Measurements from ENCODE around the gene EPG5. TPM values are rescaled to one million over a fixed set of nuclear protein-coding genes. Genes with fewer than 3 reads are reported as not detected.

EPG5 gene
- total RNA-seq, 1 experiment from 2014 or later = 22.7 TPM

DNA sequence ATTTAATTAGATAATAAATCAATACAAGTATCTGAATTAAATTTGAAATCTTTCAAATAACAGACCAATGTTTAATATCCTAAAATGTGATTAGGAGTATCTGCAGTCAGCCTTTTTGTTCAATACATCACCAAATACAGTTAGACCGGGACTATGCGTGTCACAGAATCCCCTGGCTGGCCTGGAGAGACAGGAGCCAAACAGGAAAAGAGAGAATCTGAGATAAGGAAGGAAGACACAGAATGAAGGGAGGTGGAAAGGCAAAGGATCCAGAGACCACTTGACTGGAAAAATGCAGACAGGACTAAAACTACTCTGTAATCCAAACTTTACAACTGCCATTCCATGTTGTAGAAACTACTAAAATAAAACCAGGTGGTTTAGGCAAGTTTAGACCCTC is 75.3 kb downstream of the EPG5 start:
- H3K4me1 Mint-ChIP-seq = no peaks in the 10 kb centered on the region
- no peak for DNase-seq (ENCODE audit: low spot score)
- TF ChIP-seq ZNF263 (CRISPR knock-in tag; IDR thresholded peaks at IDR 0.05; ENCODE audit: low read depth) (no peak), HMGA2 (CRISPR knock-in tag; IDR thresholded peaks at IDR 0.05) (no peak), MYBL2 (CRISPR knock-in tag; IDR thresholded peaks at IDR 0.05) (no peak), SMAD3 (CRISPR knock-in tag; IDR thresholded peaks at IDR 0.05; ENCODE audit: borderline replicate concordance) (no peak), RELA (CRISPR knock-in tag; IDR thresholded peaks at IDR 0.05; ENCODE audit: borderline replicate concordance) (no peak)
- TF ChIP-seq, protein P1, sequence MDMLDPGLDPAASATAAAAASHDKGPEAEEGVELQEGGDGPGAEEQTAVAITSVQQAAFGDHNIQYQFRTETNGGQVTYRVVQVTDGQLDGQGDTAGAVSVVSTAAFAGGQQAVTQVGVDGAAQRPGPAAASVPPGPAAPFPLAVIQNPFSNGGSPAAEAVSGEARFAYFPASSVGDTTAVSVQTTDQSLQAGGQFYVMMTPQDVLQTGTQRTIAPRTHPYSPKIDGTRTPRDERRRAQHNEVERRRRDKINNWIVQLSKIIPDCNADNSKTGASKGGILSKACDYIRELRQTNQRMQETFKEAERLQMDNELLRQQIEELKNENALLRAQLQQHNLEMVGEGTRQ (CRISPR knock-in tag; IDR thresholded peaks at IDR 0.05) = no peak
- TF ChIP-seq, protein P2, sequence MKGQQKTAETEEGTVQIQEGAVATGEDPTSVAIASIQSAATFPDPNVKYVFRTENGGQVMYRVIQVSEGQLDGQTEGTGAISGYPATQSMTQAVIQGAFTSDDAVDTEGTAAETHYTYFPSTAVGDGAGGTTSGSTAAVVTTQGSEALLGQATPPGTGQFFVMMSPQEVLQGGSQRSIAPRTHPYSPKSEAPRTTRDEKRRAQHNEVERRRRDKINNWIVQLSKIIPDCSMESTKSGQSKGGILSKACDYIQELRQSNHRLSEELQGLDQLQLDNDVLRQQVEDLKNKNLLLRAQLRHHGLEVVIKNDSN (CRISPR knock-in tag; IDR thresholded peaks at IDR 0.05) = no peak
- TF ChIP-seq, protein P3, sequence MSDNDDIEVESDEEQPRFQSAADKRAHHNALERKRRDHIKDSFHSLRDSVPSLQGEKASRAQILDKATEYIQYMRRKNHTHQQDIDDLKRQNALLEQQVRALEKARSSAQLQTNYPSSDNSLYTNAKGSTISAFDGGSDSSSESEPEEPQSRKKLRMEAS (CRISPR knock-in tag; IDR thresholded peaks at IDR 0.05) = no peak
- TF ChIP-seq, protein P4, sequence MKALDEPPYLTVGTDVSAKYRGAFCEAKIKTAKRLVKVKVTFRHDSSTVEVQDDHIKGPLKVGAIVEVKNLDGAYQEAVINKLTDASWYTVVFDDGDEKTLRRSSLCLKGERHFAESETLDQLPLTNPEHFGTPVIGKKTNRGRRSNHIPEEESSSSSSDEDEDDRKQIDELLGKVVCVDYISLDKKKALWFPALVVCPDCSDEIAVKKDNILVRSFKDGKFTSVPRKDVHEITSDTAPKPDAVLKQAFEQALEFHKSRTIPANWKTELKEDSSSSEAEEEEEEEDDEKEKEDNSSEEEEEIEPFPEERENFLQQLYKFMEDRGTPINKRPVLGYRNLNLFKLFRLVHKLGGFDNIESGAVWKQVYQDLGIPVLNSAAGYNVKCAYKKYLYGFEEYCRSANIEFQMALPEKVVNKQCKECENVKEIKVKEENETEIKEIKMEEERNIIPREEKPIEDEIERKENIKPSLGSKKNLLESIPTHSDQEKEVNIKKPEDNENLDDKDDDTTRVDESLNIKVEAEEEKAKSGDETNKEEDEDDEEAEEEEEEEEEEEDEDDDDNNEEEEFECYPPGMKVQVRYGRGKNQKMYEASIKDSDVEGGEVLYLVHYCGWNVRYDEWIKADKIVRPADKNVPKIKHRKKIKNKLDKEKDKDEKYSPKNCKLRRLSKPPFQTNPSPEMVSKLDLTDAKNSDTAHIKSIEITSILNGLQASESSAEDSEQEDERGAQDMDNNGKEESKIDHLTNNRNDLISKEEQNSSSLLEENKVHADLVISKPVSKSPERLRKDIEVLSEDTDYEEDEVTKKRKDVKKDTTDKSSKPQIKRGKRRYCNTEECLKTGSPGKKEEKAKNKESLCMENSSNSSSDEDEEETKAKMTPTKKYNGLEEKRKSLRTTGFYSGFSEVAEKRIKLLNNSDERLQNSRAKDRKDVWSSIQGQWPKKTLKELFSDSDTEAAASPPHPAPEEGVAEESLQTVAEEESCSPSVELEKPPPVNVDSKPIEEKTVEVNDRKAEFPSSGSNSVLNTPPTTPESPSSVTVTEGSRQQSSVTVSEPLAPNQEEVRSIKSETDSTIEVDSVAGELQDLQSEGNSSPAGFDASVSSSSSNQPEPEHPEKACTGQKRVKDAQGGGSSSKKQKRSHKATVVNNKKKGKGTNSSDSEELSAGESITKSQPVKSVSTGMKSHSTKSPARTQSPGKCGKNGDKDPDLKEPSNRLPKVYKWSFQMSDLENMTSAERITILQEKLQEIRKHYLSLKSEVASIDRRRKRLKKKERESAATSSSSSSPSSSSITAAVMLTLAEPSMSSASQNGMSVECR (CRISPR knock-in tag; IDR thresholded peaks at IDR 0.05; ENCODE audit: borderline replicate concordance) = no peak
- TF ChIP-seq, protein P5, sequence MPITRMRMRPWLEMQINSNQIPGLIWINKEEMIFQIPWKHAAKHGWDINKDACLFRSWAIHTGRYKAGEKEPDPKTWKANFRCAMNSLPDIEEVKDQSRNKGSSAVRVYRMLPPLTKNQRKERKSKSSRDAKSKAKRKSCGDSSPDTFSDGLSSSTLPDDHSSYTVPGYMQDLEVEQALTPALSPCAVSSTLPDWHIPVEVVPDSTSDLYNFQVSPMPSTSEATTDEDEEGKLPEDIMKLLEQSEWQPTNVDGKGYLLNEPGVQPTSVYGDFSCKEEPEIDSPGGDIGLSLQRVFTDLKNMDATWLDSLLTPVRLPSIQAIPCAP (CRISPR knock-in tag; IDR thresholded peaks at IDR 0.05) = no peak
- H3K27ac Mint-ChIP-seq = no peak overlapping the region
- peaks cover 5% of the 10 kb centered on the region; the same call in 1 of the 2 replicates for H3K36me3 Mint-ChIP-seq
- no peaks in the 10 kb centered on the region for H3K27me3 Mint-ChIP-seq (ENCODE audit: low read depth)
- ChIA-PET POLR2A (no interaction called here), CTCF (interaction anchor here (1.4 to 2.5 kb wide), 2 partner anchors 12 to 18 kb away, joined by 3 to 16 read pairs; no protein-coding TSS in a partner anchor)
- no peak for ATAC-seq
- no peak overlapping the region for H3K4me3 Mint-ChIP-seq
- H3K9me3 Mint-ChIP-seq = no peaks in the 10 kb centered on the region

DNA sequence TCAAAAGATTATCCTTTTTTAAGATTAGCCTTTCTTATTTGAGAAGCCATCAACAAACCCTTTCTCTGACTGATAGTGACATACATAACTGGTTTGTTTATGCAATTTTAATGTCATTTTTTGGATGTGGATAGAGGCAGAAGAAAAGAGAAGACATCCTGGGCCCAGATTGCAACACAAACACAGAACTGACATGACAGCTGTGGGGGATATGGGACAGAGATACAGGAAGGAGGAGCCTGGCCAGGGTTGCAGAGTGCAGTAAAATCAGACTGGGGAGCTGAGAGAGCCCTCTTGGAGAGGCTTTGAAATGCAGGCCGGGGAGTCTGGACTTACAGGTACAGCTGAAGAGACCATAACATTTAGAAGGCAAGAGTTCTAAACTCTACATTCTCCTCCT is 76.5 kb downstream of the EPG5 start:
- no peak overlapping the region for H3K4me3 Mint-ChIP-seq
- H3K9me3 Mint-ChIP-seq = no peaks in the 10 kb centered on the region
- ATAC-seq = no peak
- H3K4me1 Mint-ChIP-seq = no peaks in the 10 kb centered on the region
- CTCF ChIA-PET = interaction anchor here (0.9 to 1.3 kb wide), 2 partner anchors 10 to 51 kb away, joined by 3 to 5 read pairs; no protein-coding TSS in a partner anchor
- H3K36me3 Mint-ChIP-seq = peaks cover 5% of the 10 kb centered on the region; the same call in 1 of the 2 replicates
- POLR2A ChIA-PET = no interaction called here
- no peaks in the 10 kb centered on the region for H3K27me3 Mint-ChIP-seq (ENCODE audit: low read depth)
- DNase-seq (ENCODE audit: low spot score) = no peak
- no peak overlapping the region for H3K27ac Mint-ChIP-seq
- TF ChIP-seq RORB (CRISPR knock-in tag; IDR thresholded peaks at IDR 0.05) (no peak), PRRX2 (CRISPR knock-in tag; IDR thresholded peaks at IDR 0.05) (no peak), CBFB (CRISPR knock-in tag; IDR thresholded peaks at IDR 0.05; ENCODE audit: low read depth) (no peak), FOXJ3 (CRISPR knock-in tag; IDR thresholded peaks at IDR 0.05; ENCODE audit: borderline replicate concordance) (no peak), NR2C2 (CRISPR knock-in tag; IDR thresholded peaks at IDR 0.05) (no peak), NR3C1 (CRISPR knock-in tag; conservative IDR thresholded peaks at IDR 0.05; ENCODE audit: low read depth) (no peak), MYBL2 (CRISPR knock-in tag; IDR thresholded peaks at IDR 0.05) (no peak), TEAD1 (CRISPR knock-in tag; IDR thresholded peaks at IDR 0.05) (no peak)
- TF ChIP-seq, protein P6, sequence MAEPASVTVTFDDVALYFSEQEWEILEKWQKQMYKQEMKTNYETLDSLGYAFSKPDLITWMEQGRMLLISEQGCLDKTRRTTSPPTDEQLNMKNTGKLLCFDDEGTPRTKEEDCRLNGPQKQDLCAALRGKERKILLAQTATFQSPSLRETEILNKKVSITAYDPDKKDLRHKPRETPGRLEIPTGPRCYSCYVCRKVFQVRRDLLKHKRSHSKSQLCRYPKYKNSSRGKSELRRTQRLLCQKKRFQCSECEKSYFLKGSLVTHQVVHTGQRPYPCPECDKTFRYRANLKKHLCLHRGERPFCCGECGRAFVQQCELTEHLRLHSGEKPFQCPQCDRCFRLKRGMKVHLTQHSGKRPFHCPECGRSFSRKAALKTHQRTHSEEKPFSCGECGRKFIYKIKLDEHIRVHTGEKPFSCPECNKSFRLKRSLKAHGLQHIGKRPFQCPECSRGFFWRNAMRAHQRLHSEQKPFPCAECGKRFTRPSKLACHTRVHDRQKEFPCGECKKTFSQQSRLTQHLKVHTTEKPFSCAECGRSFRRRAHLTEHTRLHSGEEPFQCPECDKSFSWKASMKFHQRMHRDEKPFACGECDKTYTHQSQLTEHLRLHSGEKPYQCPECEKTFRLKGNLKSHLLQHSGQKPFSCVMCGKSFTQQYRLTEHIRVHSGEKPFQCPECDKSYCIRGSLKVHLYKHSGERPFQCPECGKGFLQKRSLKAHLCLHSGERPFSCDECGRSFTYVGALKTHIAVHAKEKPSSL (CRISPR knock-in tag; conservative IDR thresholded peaks at IDR 0.05) = no peak
- TF ChIP-seq, protein P7, sequence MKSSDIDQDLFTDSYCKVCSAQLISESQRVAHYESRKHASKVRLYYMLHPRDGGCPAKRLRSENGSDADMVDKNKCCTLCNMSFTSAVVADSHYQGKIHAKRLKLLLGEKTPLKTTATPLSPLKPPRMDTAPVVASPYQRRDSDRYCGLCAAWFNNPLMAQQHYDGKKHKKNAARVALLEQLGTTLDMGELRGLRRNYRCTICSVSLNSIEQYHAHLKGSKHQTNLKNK (CRISPR knock-in tag; IDR thresholded peaks at IDR 0.05) = no peak
- TF ChIP-seq, protein P8, sequence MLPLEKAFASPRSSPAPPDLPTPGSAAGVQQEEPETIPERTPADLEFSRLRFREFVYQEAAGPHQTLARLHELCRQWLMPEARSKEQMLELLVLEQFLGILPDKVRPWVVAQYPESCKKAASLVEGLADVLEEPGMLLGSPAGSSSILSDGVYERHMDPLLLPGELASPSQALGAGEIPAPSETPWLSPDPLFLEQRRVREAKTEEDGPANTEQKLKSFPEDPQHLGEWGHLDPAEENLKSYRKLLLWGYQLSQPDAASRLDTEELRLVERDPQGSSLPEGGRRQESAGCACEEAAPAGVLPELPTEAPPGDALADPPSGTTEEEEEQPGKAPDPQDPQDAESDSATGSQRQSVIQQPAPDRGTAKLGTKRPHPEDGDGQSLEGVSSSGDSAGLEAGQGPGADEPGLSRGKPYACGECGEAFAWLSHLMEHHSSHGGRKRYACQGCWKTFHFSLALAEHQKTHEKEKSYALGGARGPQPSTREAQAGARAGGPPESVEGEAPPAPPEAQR (CRISPR knock-in tag; IDR thresholded peaks at IDR 0.05) = no peak
- TF ChIP-seq, protein P5 (CRISPR knock-in tag; IDR thresholded peaks at IDR 0.05) = no peak
- TF ChIP-seq, protein P9, sequence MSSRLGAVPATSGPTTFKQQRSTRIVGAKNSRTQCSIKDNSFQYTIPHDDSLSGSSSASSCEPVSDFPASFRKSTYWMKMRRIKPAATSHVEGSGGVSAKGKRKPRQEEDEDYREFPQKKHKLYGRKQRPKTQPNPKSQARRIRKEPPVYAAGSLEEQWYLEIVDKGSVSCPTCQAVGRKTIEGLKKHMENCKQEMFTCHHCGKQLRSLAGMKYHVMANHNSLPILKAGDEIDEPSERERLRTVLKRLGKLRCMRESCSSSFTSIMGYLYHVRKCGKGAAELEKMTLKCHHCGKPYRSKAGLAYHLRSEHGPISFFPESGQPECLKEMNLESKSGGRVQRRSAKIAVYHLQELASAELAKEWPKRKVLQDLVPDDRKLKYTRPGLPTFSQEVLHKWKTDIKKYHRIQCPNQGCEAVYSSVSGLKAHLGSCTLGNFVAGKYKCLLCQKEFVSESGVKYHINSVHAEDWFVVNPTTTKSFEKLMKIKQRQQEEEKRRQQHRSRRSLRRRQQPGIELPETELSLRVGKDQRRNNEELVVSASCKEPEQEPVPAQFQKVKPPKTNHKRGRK (CRISPR knock-in tag; IDR thresholded peaks at IDR 0.05; ENCODE audit: borderline replicate concordance) = no peak

Measured in WTC11 (cell line).